Thyroid gland (tissue), 4 donors: ENCODE data around the gene SHANK3.

Source experiments
- POLR2A ChIP-seq, 2 donors: fragments of 450-650 bp; IDR thresholded peaks; one replicate each; pipeline ENCODE4 v1.6.1; 2017; ENCODE audit warnings: antibody characterized with exemption in 2 of 2, mild to moderate bottlenecking in 2 of 2, moderate library complexity in 1 of 2
- TF ChIP-seq, protein P1 (sequence below), 6 experiments: fragments of 200-600 bp in 3 of 6; fragments of 450-650 bp in 3 of 6; sonication (generic) in 3 of 6; IDR thresholded peaks; one replicate each; pipeline ENCODE4 v1.5.1; 2016 to 2019; ENCODE audit warnings: antibody characterized with exemption in 6 of 6, mild to moderate bottlenecking in 2 of 6, inconsistent platforms in 1 of 6, moderate library complexity in 1 of 6

DNA sequence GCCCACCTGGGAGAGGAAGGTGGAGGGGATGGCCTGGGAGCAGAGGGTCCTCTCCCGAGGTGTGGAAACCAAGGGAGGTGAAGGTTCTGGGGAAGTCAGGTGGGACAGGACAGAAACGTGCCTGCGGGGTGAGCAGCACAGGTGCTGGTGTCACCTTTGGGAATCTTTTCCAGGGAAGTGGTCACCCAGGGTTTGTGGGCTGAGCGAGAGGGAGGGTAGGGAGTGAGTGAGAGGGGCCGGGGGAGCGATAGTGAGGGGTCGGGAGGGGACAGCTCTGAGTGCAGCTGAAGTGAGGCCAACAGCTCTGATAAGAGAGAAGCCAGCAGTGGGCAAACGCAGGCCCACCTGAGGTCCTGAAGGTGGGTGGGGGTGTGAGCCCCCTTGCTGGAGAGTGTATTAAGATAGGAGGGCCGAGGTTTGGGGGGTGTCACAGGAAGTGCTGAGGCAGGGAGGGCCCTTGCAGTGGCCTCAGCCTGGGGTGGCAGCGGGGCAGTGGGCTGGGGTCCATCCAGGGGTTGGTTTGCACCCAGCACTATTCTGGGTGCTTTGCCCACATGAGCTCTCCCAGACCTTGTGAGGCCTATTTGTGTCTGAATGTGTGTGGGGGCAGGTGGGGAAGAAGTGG lies 1.6 kb upstream of the SHANK3 start:
- TF ChIP-seq, protein P1, sequence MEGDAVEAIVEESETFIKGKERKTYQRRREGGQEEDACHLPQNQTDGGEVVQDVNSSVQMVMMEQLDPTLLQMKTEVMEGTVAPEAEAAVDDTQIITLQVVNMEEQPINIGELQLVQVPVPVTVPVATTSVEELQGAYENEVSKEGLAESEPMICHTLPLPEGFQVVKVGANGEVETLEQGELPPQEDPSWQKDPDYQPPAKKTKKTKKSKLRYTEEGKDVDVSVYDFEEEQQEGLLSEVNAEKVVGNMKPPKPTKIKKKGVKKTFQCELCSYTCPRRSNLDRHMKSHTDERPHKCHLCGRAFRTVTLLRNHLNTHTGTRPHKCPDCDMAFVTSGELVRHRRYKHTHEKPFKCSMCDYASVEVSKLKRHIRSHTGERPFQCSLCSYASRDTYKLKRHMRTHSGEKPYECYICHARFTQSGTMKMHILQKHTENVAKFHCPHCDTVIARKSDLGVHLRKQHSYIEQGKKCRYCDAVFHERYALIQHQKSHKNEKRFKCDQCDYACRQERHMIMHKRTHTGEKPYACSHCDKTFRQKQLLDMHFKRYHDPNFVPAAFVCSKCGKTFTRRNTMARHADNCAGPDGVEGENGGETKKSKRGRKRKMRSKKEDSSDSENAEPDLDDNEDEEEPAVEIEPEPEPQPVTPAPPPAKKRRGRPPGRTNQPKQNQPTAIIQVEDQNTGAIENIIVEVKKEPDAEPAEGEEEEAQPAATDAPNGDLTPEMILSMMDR (IDR thresholded peaks at IDR 0.05), result no peak
- no peak for TF ChIP-seq POLR2A (IDR thresholded peaks at IDR 0.05)
